GM04504 (cell line): ENCODE measurements around the gene CREB3L4.

ENCODE experiments used
- DNase-seq: peaks from one replicate; pipeline ENCODE4 v3.0.0-alpha.2; 2012; ENCODE audit warnings: low read depth

The CREB3L4 gene

DNA sequence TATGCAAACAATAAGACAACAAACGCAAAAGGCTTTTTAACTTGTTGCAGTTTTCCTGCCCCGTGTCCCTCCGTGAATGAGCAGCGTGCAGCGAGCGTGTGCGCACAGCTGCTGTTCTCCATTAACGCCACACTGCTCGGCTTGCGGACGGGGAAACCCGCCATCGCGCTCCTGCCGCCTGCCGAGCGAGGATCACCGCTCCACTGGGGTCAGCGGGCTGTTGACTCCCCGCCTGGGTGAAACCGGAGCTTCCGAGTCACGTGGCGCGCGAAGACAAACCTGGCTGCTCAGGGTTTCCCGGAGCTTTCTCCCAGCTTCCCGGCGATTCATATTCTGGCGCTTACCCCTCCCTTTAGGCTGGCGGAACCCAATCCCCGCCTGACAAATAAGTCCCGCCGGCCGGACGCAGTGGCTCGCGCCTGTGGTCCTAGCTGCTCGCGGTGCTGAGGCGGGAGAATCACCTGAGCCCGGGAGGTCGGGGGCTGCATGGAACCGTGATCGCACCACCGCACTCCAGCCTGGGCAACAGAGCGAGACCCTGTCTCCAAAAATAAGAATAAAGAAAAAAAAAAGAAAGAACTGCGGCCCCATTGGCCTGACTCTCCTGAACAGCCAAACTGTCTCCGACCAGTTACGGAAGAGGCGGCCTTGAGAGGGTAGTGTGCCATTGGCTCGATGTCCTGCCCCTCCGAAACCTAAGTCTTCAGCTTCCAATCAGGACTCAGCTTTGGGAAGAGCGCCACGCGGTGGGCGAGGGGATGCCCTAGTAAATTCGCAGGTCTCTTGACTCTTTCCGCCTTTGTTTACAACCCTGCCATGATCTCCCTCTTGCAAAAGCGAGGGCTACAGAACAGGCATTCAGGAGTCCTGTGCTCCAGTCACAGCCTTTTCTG lies at the start of gene CREB3L4:
CREB3L4 (plus strand) TSS at position 796 of the 893 bp plus-strand sequence. CDS start 624 bp downstream, outside the sequence.
- peak; percentile 89 for DNase-seq

- DNase-seq = no peak
These were observed 47.5 kb upstream of the CREB3L4 start for GRCh38 chr1:153919876-153920852.

DNA sequence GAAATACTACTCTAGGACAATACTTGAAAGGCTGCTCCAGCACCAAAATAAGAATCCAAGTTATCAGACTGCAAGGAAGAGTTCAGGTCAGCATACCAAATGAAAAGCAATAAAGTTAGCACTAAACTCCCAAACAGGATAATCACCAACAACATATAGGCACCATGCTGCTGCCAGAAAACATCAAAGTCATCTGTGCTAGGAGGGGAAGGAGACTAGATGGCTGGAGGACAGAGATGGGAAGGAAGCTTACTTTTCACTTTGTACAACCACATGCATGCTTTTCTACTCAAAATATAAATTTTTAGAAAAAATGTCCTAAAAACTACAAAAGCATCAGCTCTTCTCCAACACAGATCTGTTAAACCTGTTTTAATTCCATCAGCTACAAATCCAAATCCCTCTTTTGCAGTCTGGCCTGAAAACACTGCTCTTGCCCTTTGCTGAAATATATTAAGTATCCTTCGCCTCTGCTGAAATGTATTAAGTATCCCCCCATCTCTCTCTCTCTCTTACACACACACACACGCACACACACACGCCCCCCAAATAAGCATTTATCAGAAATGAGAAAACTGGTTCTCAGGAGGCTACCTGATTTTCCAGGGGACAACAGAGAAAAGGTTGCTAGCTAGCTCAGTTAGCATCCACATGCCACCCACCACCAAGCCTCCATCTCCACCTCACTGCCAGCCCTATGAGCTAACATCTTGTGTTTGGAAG lies 46.5 kb upstream of the CREB3L4 start:
- no peak for DNase-seq

DNA sequence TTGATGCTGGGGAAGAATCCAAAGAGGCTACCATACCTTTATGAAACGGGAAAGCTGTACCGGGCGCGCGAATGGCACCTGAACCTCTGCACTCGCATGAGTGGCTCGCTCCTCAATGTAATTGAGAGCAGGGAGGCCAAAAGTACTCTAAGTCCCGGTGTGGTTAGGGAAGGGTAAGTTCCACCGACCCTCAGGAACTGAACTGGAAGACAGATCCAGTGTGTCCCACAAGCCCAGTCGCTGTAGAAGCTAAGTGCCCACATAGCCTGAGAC lies 46.0 kb upstream of the CREB3L4 start:
- DNase-seq = no peak

DNA sequence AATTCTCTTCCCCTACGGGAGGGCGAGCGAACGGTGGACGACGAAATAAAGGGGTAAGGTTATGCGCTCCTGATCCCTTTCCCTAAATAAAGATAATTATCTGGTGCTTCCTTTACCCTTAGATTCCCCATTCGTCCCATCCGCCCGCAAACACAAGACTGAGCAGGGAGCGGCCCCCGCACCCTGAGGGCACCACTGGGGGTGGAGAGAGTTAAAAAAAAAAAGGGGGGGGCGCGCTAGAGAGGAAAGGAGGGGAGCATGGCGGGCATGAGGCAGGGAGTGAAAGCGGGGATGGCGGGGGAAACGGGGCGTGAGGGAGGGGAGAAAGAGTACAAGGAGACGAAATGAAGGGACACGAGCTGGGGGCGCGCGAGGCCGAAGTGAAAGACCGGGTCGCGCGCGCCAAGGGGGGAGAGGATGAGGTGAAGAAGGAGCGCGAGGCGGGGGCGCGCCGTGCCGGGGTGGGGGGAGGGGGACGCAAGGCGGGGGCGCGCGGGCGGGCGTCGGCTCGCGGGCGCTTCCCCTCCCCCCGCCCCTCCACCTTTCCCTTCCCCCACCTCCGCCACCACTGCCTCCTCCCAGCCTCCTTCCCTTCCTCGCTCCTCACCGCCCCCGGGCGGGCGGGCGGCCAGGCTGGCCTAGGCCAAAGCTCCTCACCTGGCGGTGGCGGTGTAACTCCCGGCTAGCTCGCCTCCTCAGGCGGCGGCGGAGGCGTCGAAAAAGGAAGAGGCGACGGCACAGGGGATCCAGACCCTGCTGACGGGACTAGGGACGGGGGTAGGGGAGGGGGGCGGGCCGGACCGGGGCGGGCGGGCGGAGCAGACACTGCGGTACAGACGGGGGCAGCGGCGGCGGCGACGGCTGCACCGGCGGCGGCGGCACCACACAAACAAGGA lies 45.4 kb upstream of the CREB3L4 start:
- no peak for DNase-seq

DNA sequence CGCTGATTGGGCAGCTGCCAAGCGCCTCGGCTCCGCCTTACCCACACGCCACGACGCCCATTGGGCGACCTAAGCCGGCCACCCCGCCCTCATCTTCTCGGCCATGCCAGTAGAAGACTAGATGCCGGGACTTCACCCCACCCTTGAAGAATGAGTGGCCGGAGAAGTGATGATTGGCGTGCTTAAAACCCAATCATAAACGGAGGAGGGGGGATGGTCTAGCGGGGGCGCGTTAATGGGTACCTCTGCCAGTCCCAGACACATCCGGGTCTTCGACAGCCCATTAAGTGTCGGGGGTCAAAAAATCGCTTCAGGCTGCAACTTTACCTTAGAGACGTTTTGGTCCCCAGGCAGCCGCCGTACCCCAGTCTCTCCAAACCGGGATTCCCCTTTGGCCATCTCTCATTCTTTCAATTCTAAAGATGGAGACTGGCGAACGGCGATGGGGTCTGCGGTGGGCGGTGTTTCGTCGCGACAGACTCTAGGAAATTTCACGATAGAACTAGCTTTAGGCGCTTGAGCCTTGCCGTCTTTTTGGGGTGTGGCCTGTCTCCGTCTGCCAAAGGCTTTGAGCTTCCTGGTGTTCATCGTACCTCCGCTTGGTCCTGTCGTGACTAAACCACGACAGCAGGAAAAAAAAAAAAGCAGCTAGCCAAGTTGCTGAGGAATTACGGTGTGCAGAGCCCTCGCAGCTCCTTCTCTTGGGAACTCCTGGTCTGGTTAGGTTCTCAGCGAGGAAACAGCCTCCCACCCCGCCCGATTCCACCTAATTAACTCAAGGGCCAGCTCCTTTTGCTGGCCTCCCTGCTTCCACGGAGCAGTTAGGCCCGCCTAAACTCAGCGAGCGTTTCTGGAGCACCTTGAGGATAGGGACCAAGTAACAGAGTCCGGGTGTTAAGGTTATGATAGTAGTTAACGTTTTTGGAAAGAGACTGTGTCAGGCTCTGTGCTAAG lies 44.5 kb upstream of the CREB3L4 start, which contains the start of gene GATAD2B:
GATAD2B (minus strand) TSS at position 1 of the 954 bp plus-strand sequence. CDS start 94,625 bp downstream, outside the sequence.
- DNase-seq = peak; percentile 100

DNA sequence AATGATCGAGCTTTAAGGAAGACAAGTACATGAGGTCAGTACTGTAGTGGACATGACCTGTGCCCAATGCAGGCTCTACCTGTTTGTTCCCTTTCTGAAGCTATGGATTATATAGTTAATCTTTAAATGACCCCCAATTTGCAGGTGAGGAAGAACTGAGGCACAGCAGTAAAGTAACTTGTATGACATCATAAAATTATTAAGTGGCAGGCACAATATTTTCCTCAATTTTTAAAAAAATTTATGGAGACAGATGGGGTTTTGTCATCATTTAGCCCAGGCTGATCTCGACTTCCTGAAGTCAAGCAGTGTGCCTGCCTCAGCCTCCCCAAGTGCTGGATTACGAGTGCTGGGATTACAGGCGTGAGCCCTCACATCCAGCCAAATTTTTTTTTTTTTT lies 41.3 kb upstream of the CREB3L4 start:
- no peak for DNase-seq

- no peak for DNase-seq
These were observed 39.5 kb upstream of the CREB3L4 start for GRCh38 chr1:153928245-153928644.

DNA sequence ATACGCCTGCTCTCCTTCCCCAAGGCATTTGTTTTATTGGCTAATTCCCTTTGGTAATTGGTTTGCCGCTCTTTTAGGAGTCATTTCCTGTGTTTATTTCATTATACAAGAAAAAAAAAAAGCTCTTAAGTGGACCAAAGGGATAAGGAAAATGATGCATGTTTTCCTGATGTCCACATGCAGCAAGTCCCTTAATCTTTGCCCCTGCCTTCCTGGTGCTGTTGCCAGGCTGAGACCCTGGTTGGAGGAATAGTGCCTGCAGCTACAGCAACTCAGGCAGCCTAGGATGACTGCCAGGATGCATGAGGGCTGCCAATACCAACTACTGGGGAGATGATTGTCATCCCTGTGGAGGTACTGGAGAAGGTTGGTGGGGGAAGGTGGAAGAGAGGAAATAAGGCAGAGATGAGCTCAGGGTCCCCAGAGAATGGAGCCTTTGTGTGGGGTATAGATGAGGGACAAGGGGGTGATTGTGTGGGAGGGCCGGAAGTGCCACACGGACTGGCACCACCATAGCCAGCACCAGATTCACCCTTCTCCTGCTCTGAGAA lies 38.8 kb upstream of the CREB3L4 start:
- DNase-seq = no peak

DNA sequence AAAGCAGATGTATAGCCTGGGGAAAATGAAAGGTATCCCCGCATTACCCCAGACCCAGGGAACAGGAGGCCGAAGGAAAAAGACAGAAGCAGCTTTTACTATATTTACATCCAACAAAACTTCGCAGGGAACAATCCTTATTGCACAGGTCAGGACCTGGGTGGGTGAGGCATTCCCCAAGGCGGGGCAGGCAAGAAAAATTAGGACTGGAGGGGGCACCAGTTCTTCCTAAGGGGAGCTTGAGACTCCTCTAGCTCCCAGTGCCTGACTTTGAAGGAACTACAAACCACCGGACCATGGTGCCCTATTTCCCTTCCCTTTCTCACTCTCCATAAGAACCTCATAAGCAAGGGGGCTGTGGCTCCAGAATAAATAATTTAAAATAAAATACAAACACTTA lies 38.3 kb upstream of the CREB3L4 start:
- no peak for DNase-seq

GRCh38 chr1:153929981-153930948 lies 37.4 kb upstream of the CREB3L4 start:
- no peak for DNase-seq

DNA sequence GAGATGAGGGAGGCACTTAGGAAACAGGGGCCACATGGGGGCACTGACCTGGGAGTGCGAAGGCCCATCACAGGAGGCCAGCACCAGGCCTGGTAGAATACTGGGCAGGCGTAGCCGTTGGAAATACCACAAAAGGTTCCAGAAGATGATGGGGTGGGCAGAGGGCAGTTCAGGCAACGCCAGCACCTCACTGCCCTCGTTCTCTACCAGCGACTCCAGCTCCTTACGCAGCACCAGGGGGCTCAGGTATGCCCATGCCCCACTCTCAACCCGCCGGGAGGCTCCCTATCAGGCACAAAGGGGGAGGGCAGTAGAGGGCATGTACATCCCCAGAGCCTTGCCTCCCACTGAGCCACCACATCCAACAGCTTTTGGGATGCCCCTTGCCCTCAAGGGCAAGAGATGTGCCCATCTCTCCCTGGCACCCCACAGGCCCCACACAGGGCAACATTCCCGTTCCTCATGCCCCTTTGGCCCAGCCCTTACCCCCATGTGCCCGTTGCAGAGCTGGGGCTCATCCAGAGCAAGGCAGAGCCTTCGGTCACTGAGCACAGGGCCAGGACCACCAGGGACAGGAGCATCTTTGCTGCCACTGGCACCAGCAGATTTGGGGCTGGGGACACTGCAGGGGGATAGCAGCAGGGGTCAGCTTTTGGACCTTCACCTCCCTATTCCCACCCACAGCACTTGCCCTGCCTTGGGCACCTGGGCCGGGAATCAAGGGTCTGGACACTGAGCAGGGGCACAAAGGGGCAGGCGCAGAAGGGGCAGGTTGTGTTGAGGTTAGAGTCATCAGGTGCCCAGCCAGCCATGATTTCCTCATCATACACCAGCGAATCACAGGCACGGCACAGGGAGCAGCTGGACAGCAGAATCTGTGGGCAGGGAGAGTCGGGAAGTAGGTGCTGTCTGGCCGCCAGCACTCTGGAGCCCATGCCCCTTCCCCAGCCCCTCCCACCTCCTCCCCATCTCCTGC lies 35.3 kb upstream of the CREB3L4 start:
- no peak for DNase-seq

DNA sequence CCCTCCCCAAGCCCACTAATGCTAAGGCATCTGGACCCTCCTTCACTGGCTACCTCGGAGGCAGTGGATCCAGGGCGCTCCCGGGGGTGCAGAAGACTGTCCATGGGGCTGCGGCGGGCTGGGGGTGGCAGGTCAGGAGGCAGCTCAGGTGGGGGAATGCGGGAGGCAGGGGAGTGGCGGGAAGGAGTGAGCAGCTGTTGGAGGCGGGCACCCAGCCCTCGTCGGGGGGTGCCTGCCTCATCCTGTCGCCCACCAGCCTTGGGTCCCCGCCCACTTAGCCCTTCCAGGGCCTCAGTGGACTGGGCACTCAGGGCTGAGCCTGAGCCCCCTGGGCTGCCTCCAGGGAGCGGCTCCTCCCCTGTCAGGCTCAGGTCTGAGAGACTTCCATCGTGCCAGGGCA lies 34.3 kb upstream of the CREB3L4 start:
- no peak for DNase-seq

DNA sequence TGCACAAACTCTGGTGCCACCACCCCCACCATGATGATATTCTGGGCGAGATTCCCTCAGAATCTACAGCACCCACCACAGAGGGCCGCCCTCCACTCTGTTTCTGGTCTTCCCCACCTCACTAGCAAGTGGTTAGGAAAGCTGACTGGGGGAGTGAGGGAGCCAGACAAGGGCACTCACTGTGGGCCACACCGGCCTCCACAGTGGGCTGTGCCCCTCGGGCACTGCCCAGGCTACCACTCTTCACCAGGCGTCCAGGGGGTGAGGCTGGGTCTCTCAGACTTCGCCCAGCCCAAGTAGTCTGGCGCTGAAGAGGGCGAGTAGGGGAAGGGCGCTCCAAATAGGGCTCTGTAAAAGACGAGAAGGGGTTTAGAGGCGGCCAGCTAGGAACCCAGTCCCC lies 33.7 kb upstream of the CREB3L4 start:
- DNase-seq = no peak

DNA sequence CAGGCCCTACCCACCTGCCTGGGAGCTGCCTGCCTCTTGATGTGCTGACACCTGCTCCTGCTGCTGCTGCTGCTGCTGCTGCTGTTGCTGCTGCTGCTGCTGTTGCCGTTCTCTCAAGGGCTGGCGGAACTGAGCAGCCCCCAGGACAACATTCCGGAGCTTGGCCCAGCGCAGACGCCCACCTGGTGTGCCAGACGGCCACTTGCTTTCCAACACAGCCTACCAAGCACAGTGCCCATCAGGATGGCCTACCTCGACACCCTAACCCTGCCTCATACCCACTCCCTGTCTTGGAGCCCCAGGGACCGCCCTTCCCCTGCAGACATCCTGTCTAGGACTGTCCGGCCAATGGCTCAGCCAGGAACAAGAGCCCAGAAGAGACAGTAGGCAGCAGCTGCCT lies 33.0 kb upstream of the CREB3L4 start:
- no peak for DNase-seq

GRCh38 chr1:153936011-153936802 lies 31.5 kb upstream of the CREB3L4 start:
- DNase-seq = no peak
